GM10248 (cell line): ENCODE results near the gene GJA3.

Experiments
- CTCF ChIA-PET: fragments of 300-600 bp; sonication (Branson Sonifier 250); formaldehyde crosslinking; extraction: SDS; loops from one replicate; lab custom pipeline; 2021; ENCODE audit warnings: antibody characterized with exemption; lab: Yijun Ruan, JAX
- POLR2A ChIA-PET: fragments of 350-650 bp; sonication (Branson Sonifier 250); formaldehyde crosslinking; extraction: SDS; loops from one replicate; lab custom pipeline; 2020; ENCODE audit warnings: antibody characterized with exemption; lab: Yijun Ruan, JAX
- DNase-seq: peaks from one replicate; pipeline ENCODE4 v3.0.0; 2012; ENCODE audit errors: extremely low spot score
- TF ChIP-seq, protein P1 (sequence below): IDR thresholded peaks from 2 replicates; pipeline ENCODE4 v1.5.1; 2012; ENCODE audit warnings: mild to moderate bottlenecking, low read depth; ENCODE audit errors: extremely low read depth, missing control alignments, control extremely low read depth

The GJA3 gene

DNA sequence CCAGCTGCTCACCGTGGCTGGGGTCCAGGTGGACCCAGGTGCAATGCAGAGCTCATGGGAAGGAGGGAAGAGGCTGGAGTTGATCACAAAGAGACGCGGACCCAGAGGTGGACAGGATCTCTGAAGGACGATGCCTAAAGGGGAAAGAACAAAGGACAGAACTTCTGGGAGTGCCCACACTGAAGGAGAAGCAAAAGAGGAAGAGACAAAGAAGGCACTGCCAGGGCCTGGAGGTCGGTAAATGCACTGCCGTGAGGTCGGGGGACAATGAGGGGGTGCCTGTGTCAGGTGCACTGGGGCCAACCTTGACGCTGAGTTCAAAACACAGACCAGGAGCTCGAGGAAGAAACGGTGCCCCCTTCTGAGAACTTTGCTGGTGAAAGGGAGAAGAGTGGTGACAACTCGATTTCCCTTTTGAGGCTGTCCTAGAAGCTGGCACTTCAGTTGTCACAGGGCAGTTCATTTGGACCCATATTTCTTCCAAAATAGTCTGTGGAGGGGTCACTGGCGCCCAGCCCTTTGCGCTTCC lies 55.6 kb downstream of the GJA3 start:
- ChIA-PET POLR2A (no interaction called here), CTCF (no interaction called here)
- TF ChIP-seq, protein P1, sequence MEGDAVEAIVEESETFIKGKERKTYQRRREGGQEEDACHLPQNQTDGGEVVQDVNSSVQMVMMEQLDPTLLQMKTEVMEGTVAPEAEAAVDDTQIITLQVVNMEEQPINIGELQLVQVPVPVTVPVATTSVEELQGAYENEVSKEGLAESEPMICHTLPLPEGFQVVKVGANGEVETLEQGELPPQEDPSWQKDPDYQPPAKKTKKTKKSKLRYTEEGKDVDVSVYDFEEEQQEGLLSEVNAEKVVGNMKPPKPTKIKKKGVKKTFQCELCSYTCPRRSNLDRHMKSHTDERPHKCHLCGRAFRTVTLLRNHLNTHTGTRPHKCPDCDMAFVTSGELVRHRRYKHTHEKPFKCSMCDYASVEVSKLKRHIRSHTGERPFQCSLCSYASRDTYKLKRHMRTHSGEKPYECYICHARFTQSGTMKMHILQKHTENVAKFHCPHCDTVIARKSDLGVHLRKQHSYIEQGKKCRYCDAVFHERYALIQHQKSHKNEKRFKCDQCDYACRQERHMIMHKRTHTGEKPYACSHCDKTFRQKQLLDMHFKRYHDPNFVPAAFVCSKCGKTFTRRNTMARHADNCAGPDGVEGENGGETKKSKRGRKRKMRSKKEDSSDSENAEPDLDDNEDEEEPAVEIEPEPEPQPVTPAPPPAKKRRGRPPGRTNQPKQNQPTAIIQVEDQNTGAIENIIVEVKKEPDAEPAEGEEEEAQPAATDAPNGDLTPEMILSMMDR, result no peak
- no peak for DNase-seq

DNA sequence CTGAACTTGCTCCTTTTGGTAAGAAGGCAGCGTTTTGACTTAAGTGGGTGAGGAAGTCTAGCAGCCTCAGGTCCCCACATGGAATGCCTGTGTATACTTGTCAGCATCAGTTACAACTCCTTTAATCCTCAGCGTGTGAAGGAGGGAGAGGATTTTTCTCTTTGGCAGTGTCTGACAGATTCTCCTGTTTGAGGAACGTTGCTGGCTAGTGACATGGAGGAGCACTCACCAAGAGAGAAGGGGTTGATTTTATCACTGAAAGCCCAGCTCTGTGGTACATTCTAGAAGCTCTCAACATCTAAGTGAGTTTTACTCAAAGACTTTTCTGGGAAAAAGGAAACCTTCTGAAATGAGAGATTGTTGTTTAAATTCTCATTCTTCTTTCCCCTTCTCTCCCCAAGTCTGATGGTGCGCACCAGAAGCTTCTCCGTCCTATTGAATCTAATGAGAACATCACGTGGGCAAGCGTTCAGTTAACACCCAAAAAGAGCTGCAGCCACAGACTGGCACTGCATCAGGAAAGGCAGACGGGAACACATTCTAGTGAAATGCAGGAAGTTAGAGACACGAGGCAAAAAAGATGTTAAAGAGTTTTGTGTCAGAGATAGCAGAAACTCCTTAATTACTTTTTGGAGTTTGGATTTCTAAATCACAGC lies 58.2 kb downstream of the GJA3 start:
- POLR2A ChIA-PET, result no interaction called here
- CTCF ChIA-PET, result no interaction called here
- no peak for DNase-seq
- TF ChIP-seq, protein P1, result no peak

DNA sequence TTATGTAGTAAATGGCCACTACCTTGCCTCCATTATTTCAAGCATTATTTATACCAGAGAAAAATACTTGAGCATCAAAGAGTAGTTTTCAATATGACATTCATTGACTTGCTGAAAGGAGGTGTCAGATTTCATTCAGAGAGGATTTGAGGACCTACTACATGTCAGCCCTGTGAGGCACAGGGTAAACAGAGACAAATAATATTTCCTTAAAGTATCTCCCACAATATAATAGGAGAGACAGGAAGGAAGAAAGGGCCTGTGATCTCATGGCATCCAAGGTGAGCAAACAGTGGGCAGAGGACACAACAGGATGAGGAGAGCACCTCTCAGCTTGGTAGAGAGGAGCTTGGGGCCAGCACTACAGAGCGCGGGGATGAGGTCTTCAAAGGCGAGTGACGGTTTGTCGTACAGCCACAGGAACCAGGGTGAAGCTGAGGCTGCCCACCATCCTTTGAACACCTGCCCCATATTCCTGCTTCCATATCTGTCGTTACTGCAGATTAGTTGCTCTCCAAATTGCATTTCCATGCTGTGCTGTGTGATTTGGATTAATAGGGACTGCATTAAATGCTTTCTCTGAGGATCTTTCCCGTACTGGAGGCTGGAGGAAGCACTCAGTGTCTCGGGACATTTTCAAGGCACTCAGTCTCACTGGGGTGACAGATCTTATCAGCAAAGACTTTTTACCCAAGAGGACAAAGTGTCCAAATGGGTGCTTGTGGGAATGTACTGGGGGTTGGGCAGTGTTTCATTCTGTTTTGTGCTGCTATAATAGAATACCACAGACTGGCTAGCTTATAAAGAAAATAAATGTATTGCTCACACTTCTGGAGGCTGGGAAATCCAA lies 59.2 kb downstream of the GJA3 start:
- TF ChIP-seq, protein P1, result no peak
- no peak for DNase-seq
- ChIA-PET POLR2A (no interaction called here), CTCF (no interaction called here)

DNA sequence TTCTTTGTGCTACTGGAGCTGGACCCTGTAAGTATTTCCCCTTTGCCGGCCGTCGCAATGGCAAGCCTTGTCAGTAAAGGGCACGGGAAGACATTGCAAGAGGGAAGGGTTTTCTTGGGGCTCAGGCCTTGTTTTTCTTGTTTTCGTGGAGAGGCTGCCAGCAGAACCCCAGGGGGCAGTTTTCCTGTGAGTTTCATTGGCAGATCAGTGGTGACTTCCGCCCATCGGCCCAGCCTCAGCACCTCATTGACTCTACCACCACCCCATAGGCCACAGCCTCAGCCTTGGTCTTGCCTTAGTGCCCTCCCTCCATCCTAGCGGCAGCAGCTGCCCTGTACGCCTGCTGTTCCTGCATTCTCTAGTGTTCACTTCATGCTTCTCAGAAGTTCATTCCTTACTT lies 61.5 kb downstream of the GJA3 start:
- ChIA-PET CTCF (no interaction called here), POLR2A (no interaction called here)

DNA sequence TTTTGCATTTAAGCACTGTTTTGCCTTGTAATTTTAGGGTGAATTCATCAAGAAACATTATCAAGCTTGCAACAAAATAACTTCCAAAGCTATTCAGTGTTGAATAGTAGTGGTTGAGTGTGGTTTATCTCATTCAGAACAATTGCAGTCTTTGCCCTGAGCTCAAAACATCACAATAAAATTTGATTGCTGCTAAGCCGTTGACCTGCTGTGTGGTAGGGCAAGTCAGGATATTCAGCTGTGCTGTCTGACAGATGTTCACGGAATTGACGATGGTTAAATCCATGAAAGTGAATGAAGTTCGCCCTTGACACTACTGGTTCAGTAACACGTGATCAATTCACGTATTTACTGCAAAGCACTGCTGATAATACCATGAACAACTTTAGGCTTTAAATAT lies 66.9 kb downstream of the GJA3 start:
- CTCF ChIA-PET, result interaction anchor here (2.3 kb wide), 1 partner anchor 14 kb away, joined by 6 read pairs; no protein-coding TSS in a partner anchor
- no peak for DNase-seq
- TF ChIP-seq, protein P1, result no peak
- POLR2A ChIA-PET, result no interaction called here

More for the DNA sequence above, 61.5 kb downstream of the GJA3 start:
- TF ChIP-seq, protein P1, result no peak
- no peak for DNase-seq

DNA sequence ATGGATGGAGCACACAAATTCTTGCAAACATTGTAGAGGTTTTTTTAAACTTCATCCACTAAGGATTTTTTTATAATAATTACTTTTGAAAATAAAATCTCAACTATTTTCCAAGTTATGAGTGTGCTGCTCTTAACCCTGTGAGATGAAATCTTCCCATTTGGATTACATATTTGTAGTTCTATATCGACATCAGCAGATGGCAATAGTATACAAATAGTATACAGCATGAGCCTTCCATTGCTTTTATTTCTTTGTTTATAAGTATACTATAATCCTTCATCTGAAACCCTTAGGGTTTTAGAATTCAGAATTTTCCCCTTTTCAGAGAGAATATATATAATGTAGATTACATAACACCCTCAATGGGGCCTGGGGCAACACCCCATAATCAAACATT lies 70.5 kb downstream of the GJA3 start:
- DNase-seq, result no peak
- ChIA-PET CTCF (interaction anchor here (0.9 to 1.4 kb wide), 2 partner anchors 17 to 74 kb away, joined by 3 to 4 read pairs; no protein-coding TSS in a partner anchor), POLR2A (no interaction called here)
- TF ChIP-seq, protein P1, result no peak
